ENCODE results near the gene SEMA5A.

SEMA5A gene

DNA sequence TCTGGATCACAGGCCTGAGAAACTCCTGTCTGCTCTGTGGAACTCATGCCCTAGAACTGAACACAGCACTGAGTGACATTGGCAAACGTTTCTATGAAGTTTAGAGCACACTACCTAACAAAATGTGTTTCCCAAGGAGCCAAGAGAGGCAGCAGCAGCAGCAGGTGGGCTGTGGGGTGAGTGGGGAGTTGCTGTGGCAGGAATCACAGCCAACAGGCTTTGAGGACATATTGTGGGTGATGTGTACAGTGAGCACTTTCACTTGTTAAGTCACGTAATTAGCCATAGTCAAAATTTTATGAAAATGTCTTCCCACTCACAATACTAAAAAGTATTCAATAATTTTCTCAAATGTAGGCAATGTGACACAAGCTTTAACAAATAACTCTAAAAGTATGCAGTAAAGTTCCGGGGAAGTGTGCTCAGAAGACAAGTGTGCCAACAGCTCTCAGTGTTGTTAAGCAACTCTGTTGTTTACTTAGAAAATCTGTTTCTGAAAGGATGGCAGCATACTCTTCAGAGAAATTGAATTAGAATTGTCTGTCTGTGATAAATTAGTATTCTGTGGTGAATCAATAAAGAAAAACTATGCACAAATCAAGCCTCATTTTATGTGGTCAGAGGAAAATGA is 482.1 kb downstream of the SEMA5A start:
- DNase-seq (ENCODE audit: low read depth in 3 of 3), result no peak

DNA sequence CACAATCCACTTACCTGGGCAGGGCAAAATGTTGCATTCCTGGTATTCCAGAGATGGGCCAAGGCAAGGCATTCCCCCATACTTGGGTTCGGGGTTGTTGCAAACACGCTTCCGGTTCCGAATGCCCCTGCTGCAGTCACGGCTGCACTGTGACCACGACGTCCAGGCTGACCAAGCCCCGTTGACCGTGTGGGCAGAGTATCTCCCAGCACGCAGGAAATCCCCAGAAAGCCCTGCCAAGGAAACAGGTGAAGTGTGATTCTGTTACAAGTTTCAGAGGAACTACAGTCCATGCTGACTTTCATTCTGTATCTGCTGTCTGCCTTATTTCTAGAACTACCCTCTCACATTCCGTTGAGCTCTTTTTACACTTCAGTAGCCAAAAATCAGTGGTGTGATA is 483.0 kb downstream of the SEMA5A start:
- DNase-seq (ENCODE audit: low read depth in 3 of 3), result no peak

DNA sequence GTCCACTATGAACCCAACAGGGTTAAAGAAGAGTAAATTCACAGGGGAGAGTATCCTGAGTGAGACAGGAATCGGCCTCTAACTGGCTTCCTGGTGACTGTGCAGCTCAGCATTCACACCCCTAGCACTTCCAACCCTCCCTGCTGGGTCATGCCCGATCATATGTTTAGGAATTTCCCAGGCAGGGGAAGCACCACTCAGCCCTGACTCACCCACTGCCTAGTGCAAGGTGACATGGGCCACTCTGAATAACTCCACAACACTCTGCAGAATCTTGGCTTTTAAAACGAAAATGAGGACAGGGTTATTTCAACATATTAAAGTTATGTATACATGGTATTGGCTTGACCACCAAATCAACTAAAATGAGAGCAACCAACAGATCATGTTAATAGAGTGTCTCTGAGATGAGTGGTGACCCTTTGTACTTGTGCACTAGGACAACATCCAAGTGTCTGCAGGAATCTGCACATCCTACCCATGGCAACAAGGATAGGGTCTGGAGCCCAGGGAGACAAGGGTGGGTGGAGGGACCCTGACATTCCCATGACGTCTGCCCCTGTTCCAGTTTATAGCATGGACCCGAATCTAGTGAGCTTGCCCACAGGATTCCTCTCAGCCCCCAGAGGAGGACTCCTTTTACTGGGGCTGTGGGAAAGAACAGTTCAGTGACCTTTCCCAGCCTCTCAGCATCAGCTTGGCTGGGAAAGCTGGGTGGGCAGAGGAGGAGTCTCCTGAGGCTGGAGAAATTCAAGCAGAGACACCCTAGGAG is 485.8 kb downstream of the SEMA5A start:
- DNase-seq (ENCODE audit: low read depth in 3 of 3), result no peak

DNA sequence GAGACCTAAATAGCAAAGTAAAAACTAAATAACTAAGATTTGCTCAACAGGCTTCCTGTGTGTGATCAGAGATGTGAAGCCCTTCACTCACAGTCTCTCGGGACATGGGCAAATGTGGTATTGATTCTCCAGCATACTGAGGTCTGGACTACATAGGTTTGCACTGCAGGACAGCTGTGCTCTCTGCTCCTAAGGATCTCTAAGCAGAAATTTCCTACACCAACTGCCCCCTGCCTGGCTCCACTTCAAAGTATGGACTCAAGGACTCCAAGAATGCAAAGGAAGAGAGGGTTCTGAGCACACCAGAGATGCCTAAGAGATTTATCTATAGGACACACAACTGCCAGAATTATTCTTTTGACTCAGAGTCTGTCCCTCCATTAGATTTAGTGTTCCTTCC is 487.2 kb downstream of the SEMA5A start:
- no peak for DNase-seq (ENCODE audit: low read depth in 3 of 3)

DNA sequence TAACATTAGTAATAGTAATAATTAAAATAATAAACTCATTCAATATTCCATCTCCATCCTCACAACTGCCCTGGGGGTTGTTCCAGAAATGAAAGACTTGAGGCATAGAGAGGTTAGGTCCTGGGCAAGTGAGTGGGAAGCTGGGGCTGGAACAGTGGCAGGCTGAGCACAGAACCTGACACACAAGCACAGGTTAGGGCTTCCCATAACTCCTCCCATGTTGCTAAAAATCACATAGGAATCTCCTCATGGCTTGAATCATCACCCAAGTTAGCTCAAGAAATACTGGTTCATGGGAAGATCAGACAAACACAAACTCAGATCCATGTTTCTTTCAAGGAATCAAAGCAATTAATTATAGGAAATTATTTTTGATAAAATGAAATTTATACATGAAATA is 487.7 kb downstream of the SEMA5A start:
- DNase-seq (ENCODE audit: low read depth in 3 of 3), result no peak

DNA sequence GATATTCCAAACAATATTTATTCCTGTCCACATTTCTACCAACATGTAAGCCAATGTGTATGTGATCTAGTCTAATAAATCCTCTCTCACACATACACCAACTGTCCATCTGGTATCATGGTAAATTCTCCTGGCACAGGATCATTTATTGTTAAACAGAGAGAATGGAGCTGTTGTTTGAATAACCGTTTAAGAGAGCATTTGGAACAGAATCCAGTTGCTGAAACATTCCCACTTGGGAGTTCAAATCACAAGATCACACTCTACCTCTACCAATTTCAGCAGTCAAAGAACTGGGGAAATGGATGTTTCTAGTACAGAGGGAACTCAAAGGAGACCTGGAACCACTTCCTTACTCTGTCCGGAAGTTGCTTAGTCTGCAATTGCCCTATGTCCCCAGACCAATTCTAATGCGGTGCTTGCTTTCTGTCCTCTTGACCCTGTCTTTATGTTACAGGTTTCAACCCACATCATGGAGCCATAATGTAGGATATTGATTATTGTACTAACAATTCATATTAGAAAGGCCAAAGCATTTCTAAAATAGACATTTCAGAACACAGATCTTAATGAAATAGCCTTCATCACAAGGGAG is 488.4 kb downstream of the SEMA5A start:
- no peak for DNase-seq (ENCODE audit: low read depth in 3 of 3)

DNA sequence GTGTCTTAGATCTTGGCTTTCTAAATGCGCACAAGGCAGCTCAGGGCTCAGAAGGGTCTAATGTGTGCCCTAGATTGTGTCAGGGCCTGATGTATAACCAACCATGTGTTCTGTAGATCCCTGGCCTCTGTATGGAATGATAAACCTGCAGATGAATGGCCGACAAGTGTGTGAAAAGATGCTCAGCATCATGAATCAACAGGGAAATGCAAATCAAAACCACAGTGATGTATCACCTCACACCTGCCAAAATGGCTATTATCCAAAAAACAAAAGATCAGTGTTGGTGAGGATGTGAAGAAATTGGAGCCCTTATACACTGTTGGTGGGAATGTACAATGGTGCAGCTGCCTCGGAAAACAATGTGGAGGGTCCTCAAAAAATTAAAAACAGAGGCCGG is 489.8 kb downstream of the SEMA5A start:
- no peak for DNase-seq (ENCODE audit: low read depth in 3 of 3)

DNA sequence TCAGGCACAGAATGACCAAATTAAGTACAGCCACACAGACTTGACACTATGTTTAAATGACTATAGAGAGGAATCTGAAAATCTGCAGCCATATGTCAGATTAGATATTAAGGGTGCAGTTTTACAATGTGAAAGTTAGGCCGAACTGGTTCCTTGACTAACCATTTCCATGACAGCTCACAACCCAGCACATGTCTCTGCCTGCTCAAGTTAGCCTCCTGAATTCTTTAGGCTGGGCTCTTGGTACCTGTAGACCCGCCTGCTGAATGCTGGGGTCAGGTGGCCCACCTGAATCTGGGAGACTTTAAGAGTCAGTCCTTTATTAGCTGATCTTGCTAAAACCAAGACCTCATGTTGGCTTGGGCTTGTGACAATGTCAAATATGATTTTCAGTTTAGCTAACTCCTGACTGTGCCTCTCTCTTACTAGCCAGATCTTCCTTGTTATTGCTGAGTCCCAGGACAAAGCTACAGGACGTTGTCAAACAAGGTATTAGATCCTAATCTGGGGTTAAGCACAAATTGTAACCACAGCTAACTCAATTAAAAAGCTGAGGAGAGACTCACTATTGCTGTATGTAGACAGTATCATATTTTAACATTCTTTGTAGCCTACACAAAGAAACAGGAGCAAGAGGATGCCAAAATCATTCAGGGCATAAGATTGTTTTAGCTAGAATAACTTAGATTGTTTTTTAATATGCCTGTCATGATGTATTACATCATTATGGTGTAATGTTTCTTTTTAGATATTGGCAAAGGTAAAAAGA is 490.9 kb downstream of the SEMA5A start:
- no peak for DNase-seq (ENCODE audit: low read depth in 3 of 3)

DNA sequence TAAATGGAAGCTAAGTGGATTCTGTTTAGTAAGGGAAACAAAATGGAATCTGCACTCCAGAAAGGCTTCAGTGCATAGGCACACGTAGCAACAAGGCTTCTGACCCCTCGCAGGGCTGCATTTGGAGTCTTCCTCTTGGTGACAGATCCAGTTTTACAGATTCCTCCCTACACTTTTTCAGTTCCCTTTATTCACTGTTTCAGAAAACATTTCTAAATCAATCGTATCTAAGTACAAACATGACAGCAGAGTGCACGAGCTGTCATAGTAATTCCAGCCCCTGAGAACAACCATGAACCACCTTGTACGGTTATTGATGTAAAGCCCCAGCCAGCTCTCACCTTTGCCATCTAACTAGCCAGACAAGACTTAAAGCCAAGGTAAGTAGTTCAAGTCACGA is 491.6 kb downstream of the SEMA5A start:
- DNase-seq (ENCODE audit: low read depth in 3 of 3), result no peak

DNA sequence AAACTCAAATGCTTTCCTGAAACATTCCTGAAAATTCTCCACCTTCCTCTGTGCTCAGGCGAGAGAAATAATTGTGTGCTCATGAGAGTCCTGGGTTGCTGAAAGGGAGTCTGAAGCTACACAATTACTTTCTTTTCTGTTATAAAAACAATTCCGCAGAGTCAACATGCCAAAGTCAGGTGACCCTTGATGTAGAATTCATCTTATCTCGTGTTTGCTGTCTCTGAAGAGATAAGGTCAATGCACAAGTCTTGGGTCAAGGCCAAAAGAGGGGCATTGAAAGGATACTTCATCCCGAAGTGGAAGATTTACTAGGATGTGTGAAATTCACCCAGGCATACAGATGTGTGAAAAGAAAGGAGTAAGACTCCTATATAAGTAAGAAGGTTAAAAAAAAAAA is 493.5 kb downstream of the SEMA5A start:
- no peak for DNase-seq (ENCODE audit: low read depth in 3 of 3)

DNA sequence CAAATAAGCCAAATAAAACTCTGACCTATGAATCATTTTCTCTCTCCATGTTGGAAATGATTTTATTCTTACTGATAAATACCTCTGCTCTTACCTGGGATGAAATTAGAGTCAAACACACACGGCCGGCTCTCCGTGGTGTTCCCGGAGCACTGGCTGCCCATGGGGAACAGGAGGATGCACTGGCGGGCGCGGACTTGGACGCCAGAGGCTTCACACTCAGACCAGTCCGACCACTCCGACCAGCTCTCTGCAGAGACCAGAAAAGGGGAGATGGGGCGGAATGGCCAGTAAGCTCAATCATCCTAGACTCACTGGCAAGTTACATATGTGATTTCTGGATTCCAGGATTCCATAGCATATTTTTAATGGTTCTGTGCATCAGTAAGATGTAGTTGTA is 494.1 kb downstream of the SEMA5A start:
- DNase-seq (ENCODE audit: low read depth in 3 of 3), result no peak

DNA sequence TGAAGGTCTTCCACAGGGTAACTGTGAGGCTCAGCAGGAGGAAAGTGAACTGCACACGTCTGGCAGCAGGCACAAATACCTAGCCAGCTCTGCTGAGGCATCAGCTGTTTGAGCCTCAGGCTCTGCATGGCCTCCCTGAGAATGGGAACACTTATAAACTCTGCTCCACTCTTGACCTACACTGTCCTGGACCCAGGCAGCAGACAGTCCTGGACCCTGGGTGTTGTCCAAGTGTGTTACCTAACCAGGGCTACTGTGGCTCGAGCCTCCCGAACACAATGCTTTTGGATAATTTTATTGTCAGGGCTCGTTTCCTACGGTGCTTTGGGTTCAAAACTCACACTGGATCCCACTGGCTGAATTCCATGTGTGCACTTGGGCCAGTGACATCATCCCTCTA is 497.9 kb downstream of the SEMA5A start:
- no peak for DNase-seq (ENCODE audit: low read depth in 3 of 3)

DNA sequence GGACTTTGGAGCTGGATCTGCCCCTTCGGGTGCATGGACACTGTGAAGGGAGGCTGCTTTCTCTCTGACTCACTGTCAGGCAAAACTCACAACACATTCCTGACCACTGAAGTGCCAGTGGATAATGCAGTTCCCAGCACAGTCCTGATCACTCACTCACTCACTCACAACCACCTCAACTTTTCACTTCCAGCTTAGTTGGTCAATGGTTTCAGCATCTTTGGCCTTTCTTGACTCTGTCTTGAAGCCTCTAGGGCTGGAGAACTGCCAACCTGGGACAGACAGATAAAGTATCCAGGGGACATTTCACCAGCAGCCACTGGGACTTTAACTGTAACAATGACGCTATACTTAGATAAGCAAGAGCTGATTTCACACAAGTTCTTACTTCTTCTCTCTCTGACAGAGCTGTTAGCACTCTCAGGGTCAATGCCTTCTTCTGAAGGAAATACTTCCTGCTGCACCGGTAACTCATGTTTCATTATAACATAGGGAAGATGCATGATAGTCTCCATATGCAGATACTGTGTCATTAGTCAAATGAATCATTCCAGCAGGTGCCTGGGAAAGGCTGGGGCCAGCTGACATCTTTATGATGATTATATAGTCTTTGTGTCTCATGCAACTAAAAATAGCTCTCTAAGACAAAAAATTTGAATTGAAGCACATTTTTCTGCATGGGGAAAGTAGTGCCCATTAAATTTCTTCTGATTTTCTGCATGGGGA is 499.0 kb downstream of the SEMA5A start:
- no peak for DNase-seq (ENCODE audit: low read depth in 3 of 3)

DNA sequence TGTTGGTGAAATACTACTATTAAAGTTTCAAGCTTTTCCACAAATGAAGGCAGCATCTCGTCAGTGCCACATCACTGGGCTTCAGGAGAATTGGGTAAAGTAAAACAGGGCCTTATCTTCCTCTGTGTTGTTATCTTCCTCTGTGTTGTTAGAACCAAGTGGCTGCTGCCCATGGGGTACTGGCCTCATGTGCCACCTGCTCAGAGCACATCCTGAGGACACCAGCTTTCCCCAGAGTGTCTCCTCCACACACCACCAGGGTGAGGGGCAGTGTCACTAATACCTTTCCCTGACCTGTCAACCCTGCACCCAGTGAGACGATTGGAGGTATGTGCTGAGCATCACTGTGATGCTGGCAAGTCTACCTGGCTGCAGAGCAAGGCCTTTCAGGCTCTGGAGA is 499.9 kb downstream of the SEMA5A start:
- DNase-seq (ENCODE audit: low read depth in 3 of 3), result no peak

DNA sequence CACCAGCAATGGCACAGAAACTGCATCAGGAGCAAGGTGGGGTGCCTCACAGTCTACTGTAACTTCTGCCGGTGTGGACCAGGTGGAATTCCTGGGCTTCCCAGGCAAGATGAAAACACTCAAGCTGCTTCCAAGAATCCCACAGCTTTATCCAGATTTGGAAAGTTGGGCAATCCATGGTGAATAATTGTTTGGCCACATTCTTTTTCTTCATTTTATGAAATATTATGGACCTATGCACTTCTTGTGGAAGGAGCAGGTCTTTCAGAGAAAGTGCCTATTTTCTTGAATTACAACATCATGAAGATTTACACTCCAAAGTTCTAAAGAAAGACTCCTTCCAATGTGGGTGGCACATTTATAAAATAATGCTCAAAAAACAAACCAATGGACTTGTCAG is 503.6 kb downstream of the SEMA5A start:
- no peak for DNase-seq (ENCODE audit: low read depth in 3 of 3)

DNA sequence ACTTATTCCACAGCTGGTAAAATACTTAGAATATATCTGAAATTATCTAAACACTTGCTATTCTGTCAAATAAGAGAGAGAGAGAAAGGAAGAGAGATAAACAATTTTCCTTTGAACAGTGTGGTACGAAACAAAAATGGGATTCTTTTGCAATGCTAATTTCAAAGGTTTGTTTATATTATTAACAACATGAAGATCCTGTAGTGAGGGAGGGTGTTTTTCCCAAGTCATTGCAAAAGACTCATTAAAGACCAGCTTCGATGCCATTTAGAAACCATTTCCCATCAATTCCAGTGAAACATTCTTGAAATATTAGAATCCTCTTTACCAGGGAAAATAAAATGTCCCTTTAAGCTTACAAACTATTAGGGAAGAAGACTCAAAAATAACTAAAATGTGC is 505.4 kb downstream of the SEMA5A start:
- no peak for DNase-seq (ENCODE audit: low read depth in 3 of 3)

DNA sequence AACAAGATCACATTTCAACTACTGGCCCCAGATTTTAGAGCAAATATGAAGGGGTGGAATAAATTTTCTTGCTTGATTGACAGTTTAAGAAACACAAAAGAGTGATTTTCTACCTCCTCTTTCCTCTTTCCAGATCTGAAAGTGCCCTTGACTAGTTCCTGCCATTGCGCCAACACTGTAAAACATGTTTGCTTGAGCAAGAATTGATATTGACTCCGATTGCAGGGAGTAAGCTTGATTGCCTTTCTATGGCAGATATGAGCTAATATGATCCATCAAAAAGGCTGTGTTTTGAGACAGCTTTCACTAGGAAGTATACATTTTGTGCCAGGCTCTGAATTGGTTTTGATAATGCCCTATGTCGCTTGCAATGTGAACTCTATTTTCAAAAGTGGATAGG is 508.8 kb downstream of the SEMA5A start:
- no peak for DNase-seq (ENCODE audit: low read depth in 3 of 3)

DNA sequence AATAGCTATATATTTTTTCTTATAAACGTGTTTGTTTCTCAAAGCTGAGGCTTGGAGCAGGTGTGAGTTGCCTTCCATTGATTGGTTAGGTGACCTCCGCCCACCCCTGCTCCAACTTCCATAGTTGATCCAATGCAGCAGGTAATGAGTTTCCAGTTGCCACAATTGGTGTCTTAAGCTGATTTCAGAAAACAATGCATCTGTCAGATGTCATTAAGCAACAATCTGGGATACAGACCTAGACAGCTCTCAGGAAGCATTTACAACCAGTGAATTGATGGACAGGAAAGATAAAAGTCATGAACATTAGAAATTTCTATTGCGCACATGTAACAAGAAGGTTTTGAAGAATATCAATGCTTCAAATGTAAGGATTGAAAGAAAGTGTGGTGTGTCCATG is 510.5 kb downstream of the SEMA5A start:
- no peak for DNase-seq (ENCODE audit: low read depth in 3 of 3)

DNA sequence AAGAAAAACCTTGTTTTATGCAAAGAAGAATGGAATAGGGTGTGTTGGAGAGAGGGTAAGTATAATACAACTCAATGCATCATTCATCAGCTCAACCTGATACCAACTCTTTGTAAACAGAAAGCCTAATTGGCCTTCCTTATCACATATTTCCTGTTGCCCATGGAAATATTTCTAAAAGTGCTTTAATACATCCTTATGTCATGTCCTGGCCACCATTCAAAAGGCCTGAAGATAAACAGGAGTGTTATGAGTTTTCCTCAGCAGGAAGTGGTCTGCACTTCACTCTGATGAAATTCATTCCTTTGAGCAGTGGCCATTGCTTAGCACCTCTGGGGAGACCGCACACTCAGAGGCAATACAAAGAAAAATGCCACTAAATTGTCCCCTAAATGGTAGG is 511.2 kb downstream of the SEMA5A start:
- DNase-seq (ENCODE audit: low read depth in 3 of 3), result no peak

DNA sequence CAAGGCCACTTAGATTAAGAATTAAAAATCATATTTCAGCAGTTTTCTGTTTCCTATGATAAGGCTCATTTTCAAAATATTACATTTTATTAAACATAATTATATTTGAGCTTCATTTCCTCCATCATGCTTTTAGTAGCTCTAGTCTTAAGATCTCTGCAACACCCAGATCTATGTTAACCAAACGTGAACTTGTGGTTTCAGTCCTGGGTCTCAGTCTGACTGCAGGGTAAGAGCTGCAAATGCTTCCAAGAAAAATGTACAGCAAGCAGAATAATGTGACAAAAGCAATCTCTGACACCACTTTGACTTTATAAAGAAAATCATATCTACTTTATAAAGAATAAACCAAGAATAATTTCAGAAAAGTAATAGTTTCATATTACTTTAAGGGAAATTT is 512.4 kb downstream of the SEMA5A start:
- DNase-seq (ENCODE audit: low read depth in 3 of 3), result no peak

DNA sequence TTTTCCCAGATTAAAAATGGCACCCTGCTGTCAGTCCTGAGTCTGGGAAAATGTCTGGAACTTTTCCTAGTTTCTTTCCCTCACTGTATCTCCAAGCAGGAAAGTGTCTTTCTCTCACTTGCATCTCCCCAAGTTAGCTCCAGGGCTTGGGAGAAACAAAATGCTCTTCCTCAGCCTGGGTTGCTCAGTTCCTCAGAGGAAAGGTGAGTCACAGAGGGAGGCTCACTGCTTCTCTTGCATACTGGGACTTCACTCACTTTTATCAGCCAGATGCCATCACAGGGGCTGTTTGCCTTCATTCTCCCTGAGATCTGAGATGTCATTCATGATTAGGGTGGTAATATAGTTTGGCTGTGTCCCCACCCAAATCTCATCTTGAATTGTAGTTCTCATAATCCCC is 519.9 kb downstream of the SEMA5A start:
- no peak for DNase-seq (ENCODE audit: low read depth in 3 of 3)

DNA sequence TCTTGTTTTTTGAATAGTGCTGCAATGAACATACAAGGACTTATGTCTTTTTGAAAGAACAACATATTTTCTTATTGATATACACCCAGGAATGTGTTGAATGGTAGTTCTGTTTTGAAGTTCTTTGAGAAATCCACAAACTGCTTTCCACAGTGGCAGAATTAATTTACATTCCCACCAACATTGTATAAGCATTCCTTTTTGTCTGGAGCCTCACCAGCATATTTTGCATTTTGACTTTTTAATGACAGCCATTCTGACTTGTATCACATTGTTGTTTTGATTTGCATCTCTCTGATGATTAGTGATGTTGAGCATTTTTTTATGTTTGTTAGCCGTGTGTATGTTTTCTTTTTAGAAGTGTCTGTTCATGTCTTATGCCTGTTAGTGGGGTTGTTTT is 524.9 kb downstream of the SEMA5A start:
- no peak for DNase-seq (ENCODE audit: low read depth in 3 of 3)

Data from stimulated activated CD4-positive, alpha-beta T cell treated with anti-CD3 and anti-CD28 coated beads, TNF-alpha, amount 100 ng/mL, for 48 hours (primary cell).